ENCODE measurements around the gene ITGB3. TPM values are rescaled to one million over a fixed set of nuclear protein-coding genes. Genes with fewer than 3 reads are reported as not detected.

The ITGB3 gene
- total RNA-seq, 1 donor from 2014 or later = not detected

- DNase-seq (ENCODE audit: low spot score) = no peak
- H3K27me3 Mint-ChIP-seq (ENCODE audit: unreplicated experiment) = peaks cover 4% of the 10 kb centered on the region
- no peak for TF ChIP-seq CTCF (IDR thresholded peaks at IDR 0.05; ENCODE audit: unreplicated experiment)
- H3K9me3 Mint-ChIP-seq (ENCODE audit: unreplicated experiment) = no peaks in the 10 kb centered on the region
- H3K36me3 Mint-ChIP-seq (ENCODE audit: low read depth, unreplicated experiment) = no peaks in the 10 kb centered on the region
- peaks cover 5% of the 10 kb centered on the region for H3K4me1 Mint-ChIP-seq (ENCODE audit: unreplicated experiment)
- H3K4me3 Mint-ChIP-seq (ENCODE audit: unreplicated experiment) = no peak overlapping the region
- peak overlapping the region; percentile 43 for H3K27ac Mint-ChIP-seq (ENCODE audit: unreplicated experiment)
Observed at GRCh38 chr17:47290870-47291241, 37.2 kb downstream of the ITGB3 start.

- TF ChIP-seq CTCF (IDR thresholded peaks at IDR 0.05; ENCODE audit: unreplicated experiment) = no peak
- Mint-ChIP-seq H3K9me3 (ENCODE audit: unreplicated experiment) (no peaks in the 10 kb centered on the region), H3K36me3 (ENCODE audit: low read depth, unreplicated experiment) (no peaks in the 10 kb centered on the region), H3K4me3 (ENCODE audit: unreplicated experiment) (no peak overlapping the region), H3K27me3 (ENCODE audit: unreplicated experiment) (peaks cover 4% of the 10 kb centered on the region), H3K4me1 (ENCODE audit: unreplicated experiment) (peaks cover 5% of the 10 kb centered on the region), H3K27ac (ENCODE audit: unreplicated experiment) (no peak overlapping the region)
- DNase-seq (ENCODE audit: low spot score) = no peak
Observed at GRCh38 chr17:47291242-47291873, 37.7 kb downstream of the ITGB3 start.

- no peak for TF ChIP-seq CTCF (IDR thresholded peaks at IDR 0.05; ENCODE audit: unreplicated experiment)
- H3K9me3 Mint-ChIP-seq (ENCODE audit: unreplicated experiment) = no peaks in the 10 kb centered on the region
- peaks cover 5% of the 10 kb centered on the region for H3K4me1 Mint-ChIP-seq (ENCODE audit: unreplicated experiment)
- H3K4me3 Mint-ChIP-seq (ENCODE audit: unreplicated experiment) = no peak overlapping the region
- no peaks in the 10 kb centered on the region for H3K36me3 Mint-ChIP-seq (ENCODE audit: low read depth, unreplicated experiment)
- peaks cover 4% of the 10 kb centered on the region for H3K27me3 Mint-ChIP-seq (ENCODE audit: unreplicated experiment)
- no peak overlapping the region for H3K27ac Mint-ChIP-seq (ENCODE audit: unreplicated experiment)
- no peak for DNase-seq (ENCODE audit: low spot score)
Observed at GRCh38 chr17:47292206-47292605, 38.6 kb downstream of the ITGB3 start.

GRCh38 chr17:47295037-47295873, 41.6 kb downstream of the ITGB3 start:
- peaks cover 4% of the 10 kb centered on the region for H3K27me3 Mint-ChIP-seq (ENCODE audit: unreplicated experiment)
- no peak for DNase-seq (ENCODE audit: low spot score)
- no peak for TF ChIP-seq CTCF (IDR thresholded peaks at IDR 0.05; ENCODE audit: unreplicated experiment)
- peaks cover 2% of the 10 kb centered on the region for H3K4me1 Mint-ChIP-seq (ENCODE audit: unreplicated experiment)
- no peaks in the 10 kb centered on the region for H3K9me3 Mint-ChIP-seq (ENCODE audit: unreplicated experiment)
- no peaks in the 10 kb centered on the region for H3K36me3 Mint-ChIP-seq (ENCODE audit: low read depth, unreplicated experiment)
- no peak overlapping the region for H3K4me3 Mint-ChIP-seq (ENCODE audit: unreplicated experiment)
- H3K27ac Mint-ChIP-seq (ENCODE audit: unreplicated experiment) = no peak overlapping the region

- Mint-ChIP-seq H3K36me3 (ENCODE audit: low read depth, unreplicated experiment) (no peaks in the 10 kb centered on the region), H3K4me3 (ENCODE audit: unreplicated experiment) (no peak overlapping the region), H3K9me3 (ENCODE audit: unreplicated experiment) (no peaks in the 10 kb centered on the region), H3K4me1 (ENCODE audit: unreplicated experiment) (no peaks in the 10 kb centered on the region), H3K27ac (ENCODE audit: unreplicated experiment) (no peak overlapping the region), H3K27me3 (ENCODE audit: unreplicated experiment) (peaks cover 2% of the 10 kb centered on the region)
- TF ChIP-seq CTCF (IDR thresholded peaks at IDR 0.05; ENCODE audit: unreplicated experiment) = no peak
- no peak for DNase-seq (ENCODE audit: low spot score)
Observed at GRCh38 chr17:47295874-47296255, 42.2 kb downstream of the ITGB3 start.
